Right ventricle myocardium inferior (tissue), 1 donor: ENCODE data around the gene MUSTN1. TPM values are rescaled to one million over a fixed set of nuclear protein-coding genes. Genes with fewer than 3 reads are reported as not detected.

Source experiments
- microRNA-seq: library from miRNA; unstranded; fragments of <30 nt; microRNA quantifications from one replicate; pipeline ENCODE4 v1.2.0, GENCODE V29; 2020
- total RNA-seq: library from RNA; stranded (reverse); fragmentation: NEBNext Ultra II Directional; extraction: Animal tissue kit (Norgen Biotek cat#: 25700); gene quantifications from one replicate; pipeline ENCODE4 v1.2.1, GENCODE V29; 2021
- donor health status: DM: no; HTN: yes; CAD: no; lungs with severe emphysema.

MUSTN1 gene
- total RNA-seq, 1 donor from 2014 or later: 26.5 TPM

Small RNAs within 50 kb of the gene (microRNA-seq; reads per million reads assigned to microRNA genes)
- gene MIR8064: not detected

Other genes with a start within 250 kb of the MUSTN1 start
- 45.3 TPM for gene PBRM1, start 149.1 kb downstream of the MUSTN1 start, total RNA-seq
- 28.8 TPM for gene GNL3, start 149.0 kb downstream of the MUSTN1 start, total RNA-seq
- gene GLT8D1, start 129.2 kb downstream of the MUSTN1 start, total RNA-seq: 33.2 TPM
- 85.0 TPM for gene SPCS1, start 128.9 kb downstream of the MUSTN1 start, total RNA-seq
- 20.4 TPM for gene NEK4, start 64.1 kb downstream of the MUSTN1 start, total RNA-seq
- gene ITIH1, start 57.4 kb downstream of the MUSTN1 start, total RNA-seq: not detected
- gene ITIH3, start 40.2 kb downstream of the MUSTN1 start, total RNA-seq: 0.43 TPM
- 5.0 TPM for gene ITIH4, start 4.3 kb downstream of the MUSTN1 start, total RNA-seq
- gene STIMATE, start 62.5 kb upstream of the MUSTN1 start, total RNA-seq: 9.0 TPM
- gene SFMBT1, start 211.1 kb upstream of the MUSTN1 start, total RNA-seq: 14.9 TPM